Germinal center (tissue), 1 donor: ENCODE measurements around the gene CHMP4B.

Experiments used
- DNase-seq: peaks from one replicate; pipeline ENCODE4 v3.0.0; 2012; ENCODE audit warnings: mixed read lengths, low spot score

The CHMP4B gene

DNA sequence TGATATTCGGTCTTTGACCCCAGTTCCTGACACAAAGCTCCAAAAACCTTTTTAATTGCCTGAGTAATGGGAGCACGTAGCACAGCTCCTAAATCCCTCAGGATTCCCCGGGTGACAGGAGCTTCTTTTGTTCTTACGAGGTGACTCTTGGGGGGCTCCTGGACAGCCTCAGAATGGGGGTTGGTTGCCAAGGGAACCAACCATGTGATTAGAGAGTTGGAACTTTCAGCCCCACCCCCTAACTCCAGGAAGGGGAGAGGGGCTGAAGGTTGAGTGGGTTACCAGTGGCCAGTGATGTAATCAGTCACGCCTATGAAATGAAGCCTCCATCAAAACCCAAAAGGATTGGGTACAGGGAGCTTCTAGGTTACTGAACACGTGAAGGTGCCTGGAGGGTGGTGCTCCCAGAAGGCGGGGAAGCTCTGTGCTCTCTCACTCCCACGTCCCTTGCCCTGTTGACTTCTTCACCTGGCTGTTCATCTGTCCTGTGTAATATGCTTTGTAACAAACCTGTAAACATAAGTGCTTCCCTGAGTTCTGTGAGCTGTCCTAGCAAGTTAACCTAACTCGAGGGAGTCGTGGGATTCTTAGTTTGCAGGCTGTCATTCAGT is 89.5 kb downstream of the CHMP4B start:
- DNase-seq = no peak

DNA sequence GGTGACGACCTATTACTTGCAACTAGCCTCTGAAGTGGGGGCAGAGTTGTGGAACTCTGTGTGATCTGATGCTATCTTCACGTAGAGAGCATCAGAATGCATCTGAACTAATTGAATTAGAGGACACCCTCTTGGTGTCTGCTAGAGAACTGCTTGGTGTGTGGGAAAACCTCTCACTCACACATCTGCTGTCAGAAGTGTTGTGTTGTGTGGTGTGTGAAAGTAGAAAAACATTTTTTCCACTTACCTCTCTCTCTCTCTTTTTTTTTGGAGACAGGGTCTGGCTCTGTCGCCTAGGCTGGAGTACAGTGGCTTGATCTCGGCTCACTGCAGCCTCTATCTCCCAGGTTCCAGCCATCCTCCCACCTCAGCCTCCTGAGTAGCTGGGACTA is 90.0 kb downstream of the CHMP4B start:
- no peak for DNase-seq

DNA sequence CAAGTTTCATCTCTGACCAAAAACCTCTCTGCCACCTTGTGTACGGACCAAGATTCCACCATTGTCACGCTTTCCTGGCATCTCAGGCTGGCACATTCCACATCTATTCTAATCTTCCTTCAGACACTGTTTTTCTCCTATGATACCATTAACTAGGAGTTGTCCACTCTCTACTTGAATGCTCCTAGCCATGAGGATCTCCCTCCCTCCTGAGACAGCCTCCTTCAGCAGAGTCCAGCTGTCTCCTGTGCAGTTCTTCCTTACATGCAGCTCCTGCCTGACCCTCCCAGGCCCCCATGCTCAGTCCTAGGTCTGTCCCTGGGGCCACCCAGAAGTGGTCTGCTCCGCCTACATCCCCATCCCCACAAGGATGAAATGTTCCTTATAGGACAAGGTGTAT is 90.9 kb downstream of the CHMP4B start:
- no peak for DNase-seq
